ENCODE data around the gene SIPA1. TPM values are rescaled to one million over a fixed set of nuclear protein-coding genes. Genes with fewer than 3 reads are reported as not detected.
A peak's percentile ranks its signal among the peaks of the same experiment; 100 is the strongest.

Gene SIPA1
- total and polyA plus RNA-seq, 2 of the 13 experiments (the other 11 are each of a cell fraction or from before 2014, with no cell fraction given) = 5.8 to 7.7 TPM

DNA sequence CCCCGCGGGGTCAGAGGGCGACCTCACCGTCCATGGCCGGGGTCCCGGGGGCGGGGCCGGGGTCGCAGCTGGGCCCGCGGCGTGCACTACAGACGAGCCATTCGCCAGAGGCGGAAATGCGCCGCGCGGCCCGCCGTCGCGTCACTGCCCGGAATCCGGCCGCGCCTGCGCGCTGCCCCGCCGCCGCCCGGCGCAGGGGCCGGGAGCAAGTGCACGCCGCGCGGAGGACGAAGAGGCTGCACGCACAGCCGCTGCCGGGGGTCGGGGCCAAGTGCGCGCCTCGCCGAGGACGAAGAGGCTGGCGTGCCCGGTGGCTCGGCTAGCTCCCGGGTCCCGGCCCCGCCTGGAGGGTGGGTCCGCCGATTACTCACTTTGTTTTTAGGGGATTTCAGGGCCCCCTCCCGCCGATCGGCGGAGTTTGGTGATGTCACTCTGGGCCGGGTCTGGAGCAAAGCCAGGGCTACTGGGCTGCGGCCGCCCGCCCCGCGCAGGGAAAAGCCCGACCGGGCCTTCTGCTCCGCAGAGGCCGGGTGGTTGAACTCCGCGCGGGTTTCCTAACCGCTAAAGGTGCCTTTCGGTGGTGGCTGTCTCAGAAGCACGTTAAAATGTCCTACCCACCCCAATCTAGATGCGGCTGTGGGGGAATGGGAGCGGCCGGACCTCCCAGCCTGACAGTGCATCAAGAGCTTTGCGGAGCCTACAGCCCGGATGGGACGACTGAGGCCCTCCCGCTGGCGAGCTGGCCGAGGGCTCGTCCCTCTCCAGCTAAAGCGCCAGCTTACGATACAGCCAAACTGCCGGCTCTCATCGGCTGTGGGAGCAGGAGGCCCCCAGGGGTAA lies 25.1 kb downstream of the SIPA1 start, which contains the start of gene RELA (continued):
- TF ChIP-seq, protein P1, sequence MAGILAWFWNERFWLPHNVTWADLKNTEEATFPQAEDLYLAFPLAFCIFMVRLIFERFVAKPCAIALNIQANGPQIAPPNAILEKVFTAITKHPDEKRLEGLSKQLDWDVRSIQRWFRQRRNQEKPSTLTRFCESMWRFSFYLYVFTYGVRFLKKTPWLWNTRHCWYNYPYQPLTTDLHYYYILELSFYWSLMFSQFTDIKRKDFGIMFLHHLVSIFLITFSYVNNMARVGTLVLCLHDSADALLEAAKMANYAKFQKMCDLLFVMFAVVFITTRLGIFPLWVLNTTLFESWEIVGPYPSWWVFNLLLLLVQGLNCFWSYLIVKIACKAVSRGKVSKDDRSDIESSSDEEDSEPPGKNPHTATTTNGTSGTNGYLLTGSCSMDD (CRISPR knock-in tag; IDR thresholded peaks at IDR 0.05) = no peak
- TF ChIP-seq, protein P2, sequence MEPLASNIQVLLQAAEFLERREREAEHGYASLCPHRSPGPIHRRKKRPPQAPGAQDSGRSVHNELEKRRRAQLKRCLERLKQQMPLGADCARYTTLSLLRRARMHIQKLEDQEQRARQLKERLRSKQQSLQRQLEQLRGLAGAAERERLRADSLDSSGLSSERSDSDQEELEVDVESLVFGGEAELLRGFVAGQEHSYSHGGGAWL (CRISPR knock-in tag; IDR thresholded peaks at IDR 0.05) = no peak; the same call in none of the 2 replicates
- TF ChIP-seq ZBTB8A (CRISPR knock-in tag; IDR thresholded peaks at IDR 0.05; ENCODE audit: borderline replicate concordance, low read depth) (no peak), CBX1 (IDR thresholded peaks at IDR 0.05; ENCODE audit: low read depth) (no peak), SMAD3 (CRISPR knock-in tag; IDR thresholded peaks at IDR 0.05) (no peak), ARHGAP35 (CRISPR knock-in tag; IDR thresholded peaks at IDR 0.05; ENCODE audit: borderline replicate concordance) (no peak), ATF7-NPFF (CRISPR knock-in tag; IDR thresholded peaks at IDR 0.05; ENCODE audit: low read depth) (peak; percentile 89), TMF1 (CRISPR knock-in tag; IDR thresholded peaks at IDR 0.05; ENCODE audit: low read depth) (peak; percentile 77; the same call in 1 of the 2 replicates), ZNF20 (CRISPR knock-in tag; IDR thresholded peaks at IDR 0.05) (no peak), FIP1L1 (IDR thresholded peaks at IDR 0.05; ENCODE audit: borderline replicate concordance, insufficient read depth, low read depth, low read length) (no peak), ZNF572 (CRISPR knock-in tag; IDR thresholded peaks at IDR 0.05) (no peak), ZFP62 (CRISPR knock-in tag; IDR thresholded peaks at IDR 0.05) (no peak), NR2C2 (CRISPR knock-in tag; IDR thresholded peaks at IDR 0.05; ENCODE audit: borderline replicate concordance) (peak; percentile 74; the same call in 1 of the 2 replicates), ZNF775 (CRISPR knock-in tag; IDR thresholded peaks at IDR 0.05; ENCODE audit: borderline replicate concordance) (no peak)
- TF ChIP-seq, protein P3, sequence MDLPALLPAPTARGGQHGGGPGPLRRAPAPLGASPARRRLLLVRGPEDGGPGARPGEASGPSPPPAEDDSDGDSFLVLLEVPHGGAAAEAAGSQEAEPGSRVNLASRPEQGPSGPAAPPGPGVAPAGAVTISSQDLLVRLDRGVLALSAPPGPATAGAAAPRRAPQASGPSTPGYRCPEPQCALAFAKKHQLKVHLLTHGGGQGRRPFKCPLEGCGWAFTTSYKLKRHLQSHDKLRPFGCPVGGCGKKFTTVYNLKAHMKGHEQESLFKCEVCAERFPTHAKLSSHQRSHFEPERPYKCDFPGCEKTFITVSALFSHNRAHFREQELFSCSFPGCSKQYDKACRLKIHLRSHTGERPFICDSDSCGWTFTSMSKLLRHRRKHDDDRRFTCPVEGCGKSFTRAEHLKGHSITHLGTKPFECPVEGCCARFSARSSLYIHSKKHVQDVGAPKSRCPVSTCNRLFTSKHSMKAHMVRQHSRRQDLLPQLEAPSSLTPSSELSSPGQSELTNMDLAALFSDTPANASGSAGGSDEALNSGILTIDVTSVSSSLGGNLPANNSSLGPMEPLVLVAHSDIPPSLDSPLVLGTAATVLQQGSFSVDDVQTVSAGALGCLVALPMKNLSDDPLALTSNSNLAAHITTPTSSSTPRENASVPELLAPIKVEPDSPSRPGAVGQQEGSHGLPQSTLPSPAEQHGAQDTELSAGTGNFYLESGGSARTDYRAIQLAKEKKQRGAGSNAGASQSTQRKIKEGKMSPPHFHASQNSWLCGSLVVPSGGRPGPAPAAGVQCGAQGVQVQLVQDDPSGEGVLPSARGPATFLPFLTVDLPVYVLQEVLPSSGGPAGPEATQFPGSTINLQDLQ (CRISPR knock-in tag; IDR thresholded peaks at IDR 0.05) = no peak
- TF ChIP-seq, protein P4, sequence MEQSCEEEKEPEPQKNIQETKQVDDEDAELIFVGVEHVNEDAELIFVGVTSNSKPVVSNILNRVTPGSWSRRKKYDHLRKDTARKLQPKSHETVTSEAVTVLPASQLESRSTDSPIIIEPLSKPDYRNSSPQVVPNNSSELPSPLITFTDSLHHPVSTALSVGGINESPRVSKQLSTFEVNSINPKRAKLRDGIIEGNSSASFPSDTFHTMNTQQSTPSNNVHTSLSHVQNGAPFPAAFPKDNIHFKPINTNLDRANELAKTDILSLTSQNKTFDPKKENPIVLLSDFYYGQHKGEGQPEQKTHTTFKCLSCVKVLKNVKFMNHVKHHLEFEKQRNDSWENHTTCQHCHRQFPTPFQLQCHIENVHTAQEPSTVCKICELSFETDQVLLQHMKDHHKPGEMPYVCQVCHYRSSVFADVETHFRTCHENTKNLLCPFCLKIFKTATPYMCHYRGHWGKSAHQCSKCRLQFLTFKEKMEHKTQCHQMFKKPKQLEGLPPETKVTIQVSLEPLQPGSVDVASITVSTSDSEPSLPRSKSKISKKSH (CRISPR knock-in tag; IDR thresholded peaks at IDR 0.05; ENCODE audit: borderline replicate concordance) = peak; percentile 70; the same call in 1 of the 2 replicates
- TF ChIP-seq, protein P5, sequence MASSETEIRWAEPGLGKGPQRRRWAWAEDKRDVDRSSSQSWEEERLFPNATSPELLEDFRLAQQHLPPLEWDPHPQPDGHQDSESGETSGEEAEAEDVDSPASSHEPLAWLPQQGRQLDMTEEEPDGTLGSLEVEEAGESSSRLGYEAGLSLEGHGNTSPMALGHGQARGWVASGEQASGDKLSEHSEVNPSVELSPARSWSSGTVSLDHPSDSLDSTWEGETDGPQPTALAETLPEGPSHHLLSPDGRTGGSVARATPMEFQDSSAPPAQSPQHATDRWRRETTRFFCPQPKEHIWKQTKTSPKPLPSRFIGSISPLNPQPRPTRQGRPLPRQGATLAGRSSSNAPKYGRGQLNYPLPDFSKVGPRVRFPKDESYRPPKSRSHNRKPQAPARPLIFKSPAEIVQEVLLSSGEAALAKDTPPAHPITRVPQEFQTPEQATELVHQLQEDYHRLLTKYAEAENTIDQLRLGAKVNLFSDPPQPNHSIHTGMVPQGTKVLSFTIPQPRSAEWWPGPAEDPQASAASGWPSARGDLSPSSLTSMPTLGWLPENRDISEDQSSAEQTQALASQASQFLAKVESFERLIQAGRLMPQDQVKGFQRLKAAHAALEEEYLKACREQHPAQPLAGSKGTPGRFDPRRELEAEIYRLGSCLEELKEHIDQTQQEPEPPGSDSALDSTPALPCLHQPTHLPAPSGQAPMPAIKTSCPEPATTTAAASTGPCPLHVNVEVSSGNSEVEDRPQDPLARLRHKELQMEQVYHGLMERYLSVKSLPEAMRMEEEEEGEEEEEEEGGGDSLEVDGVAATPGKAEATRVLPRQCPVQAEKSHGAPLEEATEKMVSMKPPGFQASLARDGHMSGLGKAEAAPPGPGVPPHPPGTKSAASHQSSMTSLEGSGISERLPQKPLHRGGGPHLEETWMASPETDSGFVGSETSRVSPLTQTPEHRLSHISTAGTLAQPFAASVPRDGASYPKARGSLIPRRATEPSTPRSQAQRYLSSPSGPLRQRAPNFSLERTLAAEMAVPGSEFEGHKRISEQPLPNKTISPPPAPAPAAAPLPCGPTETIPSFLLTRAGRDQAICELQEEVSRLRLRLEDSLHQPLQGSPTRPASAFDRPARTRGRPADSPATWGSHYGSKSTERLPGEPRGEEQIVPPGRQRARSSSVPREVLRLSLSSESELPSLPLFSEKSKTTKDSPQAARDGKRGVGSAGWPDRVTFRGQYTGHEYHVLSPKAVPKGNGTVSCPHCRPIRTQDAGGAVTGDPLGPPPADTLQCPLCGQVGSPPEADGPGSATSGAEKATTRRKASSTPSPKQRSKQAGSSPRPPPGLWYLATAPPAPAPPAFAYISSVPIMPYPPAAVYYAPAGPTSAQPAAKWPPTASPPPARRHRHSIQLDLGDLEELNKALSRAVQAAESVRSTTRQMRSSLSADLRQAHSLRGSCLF (CRISPR knock-in tag; IDR thresholded peaks at IDR 0.05; ENCODE audit: borderline replicate concordance) = no peak
